ENCODE data around the gene PAN3.

Gene PAN3

GRCh38 chr13:28340272-28340793, 202.0 kb downstream of the PAN3 start:
- no peak for DNase-seq

DNA sequence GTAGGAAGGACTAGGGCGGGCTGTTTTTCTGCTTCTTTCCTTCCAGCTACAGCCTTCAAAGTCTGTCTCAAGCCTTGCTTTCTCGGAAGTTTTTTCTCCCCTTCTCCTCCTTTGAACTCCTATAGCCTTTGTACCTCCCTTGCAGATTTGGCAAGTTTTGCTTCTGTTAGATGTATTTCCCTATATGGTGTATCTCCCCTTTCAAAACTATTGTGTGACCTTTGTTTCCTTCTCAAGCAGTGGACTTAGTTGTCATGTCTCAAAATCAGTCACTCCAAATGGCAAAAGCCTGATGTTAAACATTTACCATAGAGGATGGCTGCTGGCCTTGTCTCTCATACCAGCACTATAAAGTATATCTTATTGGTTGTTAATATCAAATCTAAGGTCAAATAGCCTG, 203.9 kb downstream of the PAN3 start:
- DNase-seq, result no peak

DNA sequence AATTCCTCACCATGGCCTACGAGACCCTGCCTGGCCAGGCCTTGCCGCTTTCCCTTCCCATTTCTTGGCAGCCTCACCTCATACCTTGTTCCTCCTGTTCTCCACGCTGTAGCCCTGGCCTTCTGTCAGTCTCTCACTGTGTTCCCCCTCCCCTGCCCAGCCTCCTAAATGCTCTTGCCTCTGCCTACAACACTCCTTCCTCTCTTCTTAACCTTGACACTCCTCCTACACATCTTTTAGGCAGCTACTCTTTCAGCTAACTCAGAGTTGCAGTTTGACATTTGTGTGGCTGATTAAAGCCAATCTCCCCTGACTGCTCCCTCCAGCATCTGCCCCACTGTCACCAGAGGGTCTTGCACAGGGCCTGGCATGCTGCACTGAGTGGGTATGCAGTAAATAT, 205.8 kb downstream of the PAN3 start:
- no peak for DNase-seq
